Measurements from ENCODE around the gene SSBP3.
"Not testable (repeated sequence)": the region's sequence is repeated elsewhere in the genome, so short reads cannot be mapped to it uniquely, and the experiment has no call there.

Gene SSBP3

GRCh38 chr1:54221113-54221834 is 184.9 kb downstream of the SSBP3 start:
- Histone ChIP-seq H3K36me3 (ENCODE audit: insufficient read depth, low read length) (peaks cover 16% of the 10 kb centered on the region), H3K4me3 (ENCODE audit: low read depth, low read length) (no peak overlapping the region), H3K27ac (ENCODE audit: low read depth, low read length) (peak overlapping the region; percentile 85), H3K4me1 (ENCODE audit: control insufficient read depth, insufficient read depth, low read length, unreplicated experiment) (peaks cover 30% of the 10 kb centered on the region), H3K79me2 (ENCODE audit: control insufficient read depth, insufficient read depth, low read length, unreplicated experiment) (no peaks in the 10 kb centered on the region), H2AFZ (ENCODE audit: low read length, unreplicated experiment) (no peak overlapping the region), H3K27me3 (ENCODE audit: insufficient read depth, low read length) (no peaks in the 10 kb centered on the region)

GRCh38 chr1:54220004-54220811 is 186.0 kb downstream of the SSBP3 start:
- H3K27me3 ChIP-seq (ENCODE audit: insufficient read depth, low read length): no peaks in the 10 kb centered on the region
- H3K4me1 ChIP-seq (ENCODE audit: control insufficient read depth, insufficient read depth, low read length, unreplicated experiment): peaks cover 30% of the 10 kb centered on the region
- H3K27ac ChIP-seq (ENCODE audit: low read depth, low read length): peak overlapping the region; percentile 85
- peak overlapping the region; percentile 26; the same call in 1 of the 2 replicates for H3K4me3 ChIP-seq (ENCODE audit: low read depth, low read length)
- H3K79me2 ChIP-seq (ENCODE audit: control insufficient read depth, insufficient read depth, low read length, unreplicated experiment): no peaks in the 10 kb centered on the region
- H2AFZ ChIP-seq (ENCODE audit: low read length, unreplicated experiment): peak overlapping the region; percentile 4
- H3K36me3 ChIP-seq (ENCODE audit: insufficient read depth, low read length): peaks cover 26% of the 10 kb centered on the region

DNA sequence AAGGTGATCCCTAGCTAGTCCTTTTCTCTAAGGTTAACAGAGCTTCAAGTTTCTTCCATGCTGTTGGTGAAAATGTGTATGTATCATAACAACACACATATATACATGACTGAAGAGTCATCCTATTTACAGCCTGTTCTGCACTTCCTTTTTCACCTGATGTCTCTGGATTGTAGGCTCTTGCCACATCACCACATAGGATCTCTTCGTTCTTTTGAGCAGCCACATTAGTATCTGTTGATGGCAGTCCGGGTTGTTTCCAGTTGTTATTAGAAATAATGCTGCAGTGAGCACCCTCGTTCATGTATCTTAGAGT is 186.5 kb downstream of the SSBP3 start:
- Histone ChIP-seq H2AFZ (ENCODE audit: low read length, unreplicated experiment) (peak overlapping the region; percentile 4), H3K79me2 (ENCODE audit: control insufficient read depth, insufficient read depth, low read length, unreplicated experiment) (no peaks in the 10 kb centered on the region), H3K27ac (ENCODE audit: low read depth, low read length) (peak overlapping the region; percentile 85), H3K27me3 (ENCODE audit: insufficient read depth, low read length) (no peaks in the 10 kb centered on the region), H3K4me1 (ENCODE audit: control insufficient read depth, insufficient read depth, low read length, unreplicated experiment) (peaks cover 30% of the 10 kb centered on the region), H3K4me3 (ENCODE audit: low read depth, low read length) (peak overlapping the region; percentile 26; the same call in 1 of the 2 replicates), H3K36me3 (ENCODE audit: insufficient read depth, low read length) (peaks cover 27% of the 10 kb centered on the region)

GRCh38 chr1:54218883-54219687 is 187.1 kb downstream of the SSBP3 start:
- H3K4me3 ChIP-seq (ENCODE audit: low read depth, low read length): no peak overlapping the region; the same call in 1 of the 2 replicates
- H3K4me1 ChIP-seq (ENCODE audit: control insufficient read depth, insufficient read depth, low read length, unreplicated experiment): peaks cover 30% of the 10 kb centered on the region
- no peaks in the 10 kb centered on the region for H3K79me2 ChIP-seq (ENCODE audit: control insufficient read depth, insufficient read depth, low read length, unreplicated experiment)
- peak overlapping the region; percentile 85 for H3K27ac ChIP-seq (ENCODE audit: low read depth, low read length)
- H2AFZ ChIP-seq (ENCODE audit: low read length, unreplicated experiment): no peak overlapping the region
- H3K36me3 ChIP-seq (ENCODE audit: insufficient read depth, low read length): peaks cover 27% of the 10 kb centered on the region
- no peaks in the 10 kb centered on the region for H3K27me3 ChIP-seq (ENCODE audit: insufficient read depth, low read length)

GRCh38 chr1:54215523-54215922 is 190.7 kb downstream of the SSBP3 start:
- Histone ChIP-seq H3K4me1 (ENCODE audit: control insufficient read depth, insufficient read depth, low read length, unreplicated experiment) (peaks cover 24% of the 10 kb centered on the region), H3K79me2 (ENCODE audit: control insufficient read depth, insufficient read depth, low read length, unreplicated experiment) (no peaks in the 10 kb centered on the region), H3K27me3 (ENCODE audit: insufficient read depth, low read length) (no peaks in the 10 kb centered on the region), H3K4me3 (ENCODE audit: low read depth, low read length) (no peak overlapping the region), H3K36me3 (ENCODE audit: insufficient read depth, low read length) (peaks cover 45% of the 10 kb centered on the region), H2AFZ (ENCODE audit: low read length, unreplicated experiment) (no peak overlapping the region), H3K27ac (ENCODE audit: low read depth, low read length) (no peak overlapping the region)

GRCh38 chr1:54212872-54213271 is 193.3 kb downstream of the SSBP3 start:
- H2AFZ ChIP-seq (ENCODE audit: low read length, unreplicated experiment): no peak overlapping the region
- no peaks in the 10 kb centered on the region for H3K27me3 ChIP-seq (ENCODE audit: insufficient read depth, low read length)
- peaks cover 46% of the 10 kb centered on the region for H3K36me3 ChIP-seq (ENCODE audit: insufficient read depth, low read length)
- no peaks in the 10 kb centered on the region for H3K4me1 ChIP-seq (ENCODE audit: control insufficient read depth, insufficient read depth, low read length, unreplicated experiment)
- H3K27ac ChIP-seq (ENCODE audit: low read depth, low read length): no peak overlapping the region
- H3K4me3 ChIP-seq (ENCODE audit: low read depth, low read length): no peak overlapping the region
- no peaks in the 10 kb centered on the region for H3K79me2 ChIP-seq (ENCODE audit: control insufficient read depth, insufficient read depth, low read length, unreplicated experiment)

DNA sequence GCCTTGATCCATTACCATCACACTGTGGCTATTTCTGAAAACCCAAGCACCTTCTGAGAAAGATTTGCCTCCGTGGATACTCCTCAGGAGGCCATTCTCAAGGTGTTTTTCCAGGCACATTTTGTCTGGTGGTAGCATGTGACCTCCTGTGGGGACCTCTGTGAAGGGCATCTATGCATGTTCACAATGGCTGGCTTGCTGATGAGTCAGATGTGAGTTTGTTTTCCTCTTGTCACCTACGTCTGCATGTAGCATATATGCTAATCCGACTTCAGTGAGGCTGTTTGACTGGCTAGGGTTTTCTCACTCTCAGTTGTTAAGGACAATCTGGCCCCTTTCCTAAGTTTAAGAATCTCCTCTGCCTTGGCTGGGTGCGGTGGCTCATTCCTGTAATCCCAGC is 198.3 kb downstream of the SSBP3 start:
- not testable (repeated sequence) for H3K27ac ChIP-seq (ENCODE audit: low read depth, low read length); H2AFZ ChIP-seq (ENCODE audit: low read length, unreplicated experiment); H3K4me3 ChIP-seq (ENCODE audit: low read depth, low read length); H3K4me1 ChIP-seq (ENCODE audit: control insufficient read depth, insufficient read depth, low read length, unreplicated experiment); H3K27me3 ChIP-seq (ENCODE audit: insufficient read depth, low read length)
- H3K79me2 ChIP-seq (ENCODE audit: control insufficient read depth, insufficient read depth, low read length, unreplicated experiment): peaks cover 12% of the 10 kb centered on the region
- H3K36me3 ChIP-seq (ENCODE audit: insufficient read depth, low read length): peaks cover 44% of the 10 kb centered on the region

DNA sequence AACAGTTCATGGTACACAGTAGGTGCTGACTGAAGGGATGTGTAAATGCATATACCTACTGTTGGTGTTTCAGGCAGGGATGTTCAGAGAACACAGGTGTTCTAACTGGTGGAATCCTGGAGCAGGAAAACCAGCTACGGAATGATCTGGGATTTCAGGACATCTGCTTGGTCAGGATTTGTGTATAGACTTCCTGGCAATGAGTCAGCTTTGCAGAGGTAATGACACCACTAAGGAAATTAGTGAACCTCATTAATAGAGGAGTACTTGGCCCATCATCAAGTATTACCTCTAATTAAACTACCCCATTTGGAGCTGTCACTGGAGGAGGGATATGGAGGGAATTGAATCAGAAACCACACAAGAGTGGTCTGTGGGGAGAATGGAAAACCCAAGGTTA is 198.9 kb downstream of the SSBP3 start:
- peaks cover 18% of the 10 kb centered on the region for H3K79me2 ChIP-seq (ENCODE audit: control insufficient read depth, insufficient read depth, low read length, unreplicated experiment)
- peaks cover 11% of the 10 kb centered on the region for H3K4me1 ChIP-seq (ENCODE audit: control insufficient read depth, insufficient read depth, low read length, unreplicated experiment)
- H3K27me3 ChIP-seq (ENCODE audit: insufficient read depth, low read length): no peaks in the 10 kb centered on the region
- no peak overlapping the region for H3K27ac ChIP-seq (ENCODE audit: low read depth, low read length)
- no peak overlapping the region for H3K4me3 ChIP-seq (ENCODE audit: low read depth, low read length)
- H3K36me3 ChIP-seq (ENCODE audit: insufficient read depth, low read length): peaks cover 41% of the 10 kb centered on the region
- H2AFZ ChIP-seq (ENCODE audit: low read length, unreplicated experiment): no peak overlapping the region

GRCh38 chr1:54204199-54204598 is 202.0 kb downstream of the SSBP3 start:
- Histone ChIP-seq H3K36me3 (ENCODE audit: insufficient read depth, low read length) (peaks cover 17% of the 10 kb centered on the region), H3K4me1 (ENCODE audit: control insufficient read depth, insufficient read depth, low read length, unreplicated experiment) (peaks cover 24% of the 10 kb centered on the region), H3K4me3 (ENCODE audit: low read depth, low read length) (no peak overlapping the region), H3K27me3 (ENCODE audit: insufficient read depth, low read length) (no peaks in the 10 kb centered on the region), H3K27ac (ENCODE audit: low read depth, low read length) (no peak overlapping the region), H3K79me2 (ENCODE audit: control insufficient read depth, insufficient read depth, low read length, unreplicated experiment) (peaks cover 46% of the 10 kb centered on the region), H2AFZ (ENCODE audit: low read length, unreplicated experiment) (no peak overlapping the region)

GRCh38 chr1:54200519-54200997 is 205.6 kb downstream of the SSBP3 start:
- Histone ChIP-seq H2AFZ (ENCODE audit: low read length, unreplicated experiment) (peak overlapping the region; percentile 98), H3K79me2 (ENCODE audit: control insufficient read depth, insufficient read depth, low read length, unreplicated experiment) (peaks cover 47% of the 10 kb centered on the region)

More at GRCh38 chr1:54200519-54200997, 205.6 kb downstream of the SSBP3 start:
- H3K4me1 ChIP-seq (ENCODE audit: control insufficient read depth, insufficient read depth, low read length, unreplicated experiment): peaks cover 18% of the 10 kb centered on the region
- H3K36me3 ChIP-seq (ENCODE audit: insufficient read depth, low read length): peaks cover 4% of the 10 kb centered on the region; the same call in 1 of the 2 replicates
- no peaks in the 10 kb centered on the region for H3K27me3 ChIP-seq (ENCODE audit: insufficient read depth, low read length)
- H3K4me3 ChIP-seq (ENCODE audit: low read depth, low read length): peak overlapping the region; percentile 95
- peak overlapping the region; percentile 24; the same call in 1 of the 2 replicates for H3K27ac ChIP-seq (ENCODE audit: low read depth, low read length)
